Left kidney (tissue), 2 donors: ENCODE measurements around the gene ZNF792. TPM values are rescaled to one million over a fixed set of nuclear protein-coding genes. Genes with fewer than 3 reads are reported as not detected.
"Not testable (repeated sequence)": the region's sequence is repeated elsewhere in the genome, so short reads cannot be mapped to it uniquely, and the experiment has no call there.

ENCODE experiments used
- DNase-seq: peaks from one replicate; pipeline ENCODE4 v3.0.0-alpha.2; 2013
- polyA plus RNA-seq: library from polyadenylated mRNA; unstranded; fragments of 120-200 nt; gene quantifications from one replicate; pipeline ENCODE4 v1.2.1, GENCODE V29; 2013; ENCODE audit not compliant: insufficient read length

The ZNF792 gene
- polyA plus RNA-seq, 1 donor = 6.3 TPM

- DNase-seq = peak; percentile 90
These were observed 37.2 kb downstream of the ZNF792 start, which contains the start of gene ZNF30 for GRCh38 chr19:34926685-34927375. Gene ZNF30 (plus strand): TSS chr19:34926903. CDS start chr19:34929948, 3,045 bp downstream.

GRCh38 chr19:34926361-34926684, 37.7 kb downstream of the ZNF792 start:
- no peak for DNase-seq

GRCh38 chr19:34925278-34925855, 38.7 kb downstream of the ZNF792 start:
- DNase-seq = no peak

- not testable (repeated sequence) for DNase-seq
These were observed 43.8 kb downstream of the ZNF792 start for GRCh38 chr19:34920090-34920786.

- no peak for DNase-seq
These were observed 45.8 kb downstream of the ZNF792 start for GRCh38 chr19:34918190-34918589.

GRCh38 chr19:34917144-34917543, 46.9 kb downstream of the ZNF792 start:
- not testable (repeated sequence) for DNase-seq

- DNase-seq = no peak
These were observed 53.3 kb downstream of the ZNF792 start for GRCh38 chr19:34910770-34911169.

Other genes with a start within 250 kb of the ZNF792 start
- gene ZNF181, start 230.0 kb downstream of the ZNF792 start, polyA plus RNA-seq = 26.2 TPM
- 15.6 TPM for gene ZNF599, start 191.0 kb downstream of the ZNF792 start, polyA plus RNA-seq
- gene ZNF30, start 37.3 kb downstream of the ZNF792 start, polyA plus RNA-seq = 9.6 TPM
- gene GRAMD1A, start 36.1 kb upstream of the ZNF792 start, polyA plus RNA-seq = 62.1 TPM
- 0.96 TPM for gene SCN1B, start 66.2 kb upstream of the ZNF792 start, polyA plus RNA-seq
- 89.0 TPM for gene HPN, start 77.5 kb upstream of the ZNF792 start, polyA plus RNA-seq
- 18.6 TPM for gene FXYD3, start 151.6 kb upstream of the ZNF792 start, polyA plus RNA-seq
- gene LGI4, start 170.8 kb upstream of the ZNF792 start, polyA plus RNA-seq = 2.3 TPM
- 18.6 TPM for gene FXYD1, start 174.6 kb upstream of the ZNF792 start, polyA plus RNA-seq
- gene FXYD7, start 179.0 kb upstream of the ZNF792 start, polyA plus RNA-seq = 0.58 TPM
- 15.0 TPM for gene FXYD5, start 190.5 kb upstream of the ZNF792 start, polyA plus RNA-seq